Activated T-cell treated with anti-CD3 and anti-CD28 coated beads, Interleukin-2, amount 50 U/mL, for 72 hours (primary cell): ENCODE measurements around the gene ATL1. TPM values are rescaled to one million over a fixed set of nuclear protein-coding genes. Genes with fewer than 3 reads are reported as not detected.
"Not testable (repeated sequence)": the region's sequence is repeated elsewhere in the genome, so short reads cannot be mapped to it uniquely, and the experiment has no call there.

Experiments used
- ATAC-seq, 2 donors: fragments of 150-1000 bp; cut with Tn5 transposase; replicated peaks in 1 of 2; 2 replicates each; pipeline ENCODE4 v1.10.0; 2021; ENCODE audit warnings: moderate library complexity in 2 of 2, mild to moderate bottlenecking in 1 of 2
- DNase-seq, 2 donors: peaks; one replicate each; pipeline ENCODE4 v3.0.0; 2021 to 2022; ENCODE audit warnings: mixed read lengths in 1 of 2
- H3K27ac Mint-ChIP-seq: one replicate; pipeline ENCODE4 v1.8.0; 2022; ENCODE audit warnings: mild to moderate bottlenecking, moderate library complexity, mixed read lengths
- H3K27me3 Mint-ChIP-seq: one replicate; pipeline ENCODE4 v1.8.0; 2022; ENCODE audit warnings: low read depth, mixed read lengths
- H3K36me3 Mint-ChIP-seq, 2 donors: one replicate each; pipeline ENCODE4 v1.8.0; 2022; ENCODE audit warnings: mixed read lengths in 2 of 2, mild to moderate bottlenecking in 1 of 2; ENCODE audit not compliant: insufficient read depth in 2 of 2
- H3K4me1 Mint-ChIP-seq: one replicate; pipeline ENCODE4 v1.8.0; 2022; ENCODE audit warnings: low read depth, mixed read lengths
- H3K4me3 Mint-ChIP-seq, 2 donors: one replicate each; pipeline ENCODE4 v1.8.0; 2022; ENCODE audit warnings: mild to moderate bottlenecking in 2 of 2, mixed read lengths in 2 of 2, moderate library complexity in 2 of 2
- H3K9me3 Mint-ChIP-seq, 2 donors: one replicate each; pipeline ENCODE4 v1.8.0; 2022; ENCODE audit warnings: mixed read lengths in 2 of 2
- total RNA-seq, 2 donors: library from RNA; stranded (reverse); gene quantifications; one replicate each; pipeline ENCODE4 v1.2.3, GENCODE V29; 2022

The ATL1 gene
- total RNA-seq, 2 donors from 2014 or later: 0.77 to 0.93 TPM

- Mint-ChIP-seq H3K27me3 (peaks cover 4% of the 10 kb centered on the region), H3K36me3 (no peaks in the 10 kb centered on the region), H3K4me3 (peak overlapping the region; percentile 91 to 92), H3K9me3 (no peaks in the 10 kb centered on the region), H3K4me1 (peaks cover 53% of the 10 kb centered on the region), H3K27ac (no peak overlapping the region)
- no peak for ATAC-seq
- DNase-seq: no peak
Observed at GRCh38 chr14:50530358-50530757, 29.6 kb upstream of the ATL1 start.

DNA sequence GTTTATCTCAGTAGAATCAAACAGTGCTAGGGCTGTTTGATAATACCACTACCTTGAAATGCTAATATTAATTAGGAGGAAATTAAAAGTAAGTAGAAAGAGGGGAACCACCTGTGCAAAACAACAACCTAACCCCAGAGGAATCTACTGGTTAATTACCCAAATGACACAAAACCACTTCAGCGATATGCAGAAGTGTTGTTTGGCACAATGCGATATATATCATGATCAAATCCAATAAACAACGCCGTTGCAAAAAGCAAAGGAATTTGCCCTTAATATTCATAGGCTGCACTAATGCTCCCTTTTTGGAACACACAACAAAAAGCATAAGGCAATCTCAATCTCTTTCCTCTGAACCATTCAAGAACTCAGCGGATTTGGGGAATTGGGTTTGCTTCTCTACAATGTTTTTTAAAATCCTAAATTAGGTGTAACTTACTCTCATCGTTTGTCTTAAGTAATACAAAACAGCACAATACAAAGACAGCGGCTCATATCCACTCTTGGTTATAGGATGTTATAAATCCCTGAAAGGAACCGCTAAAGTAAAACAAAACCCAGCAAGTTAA is 29.1 kb upstream of the ATL1 start:
- ATAC-seq: no peak
- Mint-ChIP-seq H3K27me3 (peaks cover 4% of the 10 kb centered on the region), H3K4me3 (peak overlapping the region; percentile 91 to 92), H3K27ac (peak overlapping the region; percentile 79), H3K4me1 (peaks cover 52% of the 10 kb centered on the region), H3K9me3 (peaks cover 0 to 2% of the 10 kb centered on the region in 2 donors), H3K36me3 (no peaks in the 10 kb centered on the region)
- DNase-seq: no peak

- peak; percentile 18 to 37 for ATAC-seq
Observed at GRCh38 chr14:50531595-50532501, 28.1 kb upstream of the ATL1 start.

DNA sequence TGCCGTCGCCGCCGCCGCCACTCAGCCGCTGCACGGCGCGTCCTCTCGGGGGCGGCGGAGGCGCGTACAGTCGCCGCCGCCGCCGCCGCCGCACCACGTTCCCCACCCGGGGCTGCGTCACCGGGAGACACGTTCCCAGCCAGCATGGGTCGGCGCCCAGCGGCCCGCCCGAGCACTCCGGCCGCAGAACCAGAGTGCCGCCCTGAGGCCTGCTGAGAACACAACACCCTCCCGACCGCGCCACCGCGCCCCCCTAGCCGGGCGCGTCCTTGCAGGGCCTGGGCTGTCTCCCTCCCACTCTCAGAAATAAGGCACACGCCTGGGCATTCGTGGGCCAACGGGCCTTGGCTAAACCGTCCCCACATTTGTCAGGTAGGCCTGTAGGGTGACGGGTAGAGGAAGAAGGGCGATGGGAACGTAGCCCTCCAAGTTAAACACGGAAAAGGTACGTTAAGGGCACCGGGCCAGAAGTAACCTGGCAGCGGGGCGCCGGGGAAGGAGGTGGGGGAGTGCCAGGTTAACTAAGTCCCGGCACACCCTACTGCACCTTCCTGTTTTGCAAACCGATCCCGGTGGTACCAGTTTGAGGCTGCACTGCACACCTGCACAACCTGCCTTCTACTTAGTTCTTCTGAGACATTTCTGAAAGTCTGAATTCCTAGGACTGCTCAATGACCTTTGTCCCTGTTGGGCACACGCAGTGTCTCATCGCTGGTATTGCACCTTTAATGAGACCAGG is 27.3 kb upstream of the ATL1 start, which contains the start of gene MAP4K5:
MAP4K5 (minus strand) TSS at position 68 of the 739 bp plus-strand sequence. CDS start 520 bp downstream, outside the sequence.
- Mint-ChIP-seq H3K4me1 (peaks cover 44% of the 10 kb centered on the region), H3K27ac (peak within 1 kb of the TSS; percentile 79), H3K9me3 (peaks cover 1 to 2% of the 10 kb centered on the region in 2 donors), H3K36me3 (peaks cover 0 to 3% of the 10 kb centered on the region in 2 donors), H3K27me3 (peaks cover 4% of the 10 kb centered on the region), H3K4me3 (peak within 1 kb of the TSS; percentile 91 to 92)
- ATAC-seq (peak; percentile 97 to 98), DNase-seq (peak; percentile 91 to 93)

More at GRCh38 chr14:50531595-50532501, 28.1 kb upstream of the ATL1 start:
- peak overlapping the region; percentile 79 for H3K27ac Mint-ChIP-seq
- H3K4me3 Mint-ChIP-seq: peak overlapping the region; percentile 91 to 92
- peaks cover 4% of the 10 kb centered on the region for H3K27me3 Mint-ChIP-seq
- H3K4me1 Mint-ChIP-seq: peaks cover 45% of the 10 kb centered on the region
- DNase-seq: peak; percentile 38 to 60
- peaks cover 0 to 3% of the 10 kb centered on the region in 2 donors for H3K36me3 Mint-ChIP-seq
- H3K9me3 Mint-ChIP-seq: peaks cover 1 to 2% of the 10 kb centered on the region in 2 donors

DNA sequence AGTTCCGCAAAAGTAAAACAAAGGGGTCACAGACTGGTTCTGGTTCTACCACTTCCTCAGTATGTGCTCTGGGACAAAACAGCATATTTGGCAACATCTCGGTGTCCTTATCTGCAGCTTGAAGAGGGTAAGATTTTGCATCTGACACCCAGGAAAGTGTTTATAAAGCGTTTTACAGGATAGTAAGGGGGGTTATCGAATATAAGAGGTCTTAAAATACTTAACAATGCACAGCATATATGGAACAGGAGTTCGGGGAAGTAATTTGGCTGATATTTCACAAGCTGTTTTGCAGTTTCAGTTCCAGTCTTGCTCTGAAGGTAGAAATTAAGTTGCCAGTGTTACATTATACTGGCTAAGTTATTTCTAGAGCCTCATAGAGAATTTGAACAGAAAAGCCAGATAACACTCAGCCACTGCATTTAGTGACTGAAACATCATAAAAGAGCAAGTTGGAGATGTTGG is 26.7 kb upstream of the ATL1 start:
- H3K36me3 Mint-ChIP-seq: peaks cover 0 to 3% of the 10 kb centered on the region in 2 donors
- H3K27me3 Mint-ChIP-seq: peaks cover 4% of the 10 kb centered on the region
- peaks cover 4% of the 10 kb centered on the region in 2 donors for H3K9me3 Mint-ChIP-seq
- no peak for DNase-seq
- peak overlapping the region; percentile 86 to 91 for H3K4me3 Mint-ChIP-seq
- H3K27ac Mint-ChIP-seq: peak overlapping the region; percentile 24
- ATAC-seq: no peak
- H3K4me1 Mint-ChIP-seq: peaks cover 39% of the 10 kb centered on the region

GRCh38 chr14:50533806-50534205 is 26.1 kb upstream of the ATL1 start:
- Mint-ChIP-seq H3K4me3 (no peak overlapping the region), H3K9me3 (peaks cover 4% of the 10 kb centered on the region in 2 donors), H3K27me3 (peaks cover 4% of the 10 kb centered on the region), H3K27ac (no peak overlapping the region), H3K4me1 (peaks cover 39% of the 10 kb centered on the region), H3K36me3 (peaks cover 0 to 3% of the 10 kb centered on the region in 2 donors)
- ATAC-seq: no peak
- no peak for DNase-seq

DNA sequence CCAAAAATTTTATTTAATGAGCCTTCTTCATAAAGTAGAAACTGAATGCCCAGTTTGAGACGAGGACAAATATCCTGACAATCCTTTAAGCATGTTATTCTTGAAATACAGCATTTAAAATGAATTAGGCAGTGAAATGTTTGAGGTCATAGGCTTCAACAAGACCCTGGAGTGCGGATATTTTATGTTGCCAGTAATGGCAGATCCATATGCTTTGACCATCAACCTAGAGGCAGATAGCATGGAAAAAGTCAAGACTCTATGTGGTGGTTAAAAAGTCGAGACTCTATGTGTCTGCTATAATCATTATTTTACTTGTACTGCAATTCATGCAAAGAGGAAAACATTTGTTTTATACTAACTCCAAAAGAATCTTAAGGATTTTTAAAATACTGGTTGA is 25.5 kb upstream of the ATL1 start:
- peaks cover 4% of the 10 kb centered on the region for H3K27me3 Mint-ChIP-seq
- H3K9me3 Mint-ChIP-seq: peaks cover 4% of the 10 kb centered on the region in 2 donors
- no peak overlapping the region for H3K27ac Mint-ChIP-seq
- no peak overlapping the region for H3K4me3 Mint-ChIP-seq
- peaks cover 33% of the 10 kb centered on the region for H3K4me1 Mint-ChIP-seq
- peaks cover 0 to 3% of the 10 kb centered on the region in 2 donors for H3K36me3 Mint-ChIP-seq
- no peak for DNase-seq
- ATAC-seq: no peak

- Mint-ChIP-seq H3K4me3 (no peak overlapping the region), H3K36me3 (peaks cover 0 to 3% of the 10 kb centered on the region in 2 donors), H3K4me1 (peaks cover 28% of the 10 kb centered on the region), H3K27ac (no peak overlapping the region), H3K27me3 (peaks cover 4% of the 10 kb centered on the region), H3K9me3 (peaks cover 4% of the 10 kb centered on the region in 2 donors)
- DNase-seq (no peak), ATAC-seq (no peak)
Observed at GRCh38 chr14:50534997-50535396, 24.9 kb upstream of the ATL1 start.

GRCh38 chr14:50538034-50538433 is 21.9 kb upstream of the ATL1 start:
- H3K27ac Mint-ChIP-seq, H3K27me3 Mint-ChIP-seq, H3K4me3 Mint-ChIP-seq, DNase-seq, H3K9me3 Mint-ChIP-seq, ATAC-seq, H3K36me3 Mint-ChIP-seq, H3K4me1 Mint-ChIP-seq: not testable (repeated sequence)

DNA sequence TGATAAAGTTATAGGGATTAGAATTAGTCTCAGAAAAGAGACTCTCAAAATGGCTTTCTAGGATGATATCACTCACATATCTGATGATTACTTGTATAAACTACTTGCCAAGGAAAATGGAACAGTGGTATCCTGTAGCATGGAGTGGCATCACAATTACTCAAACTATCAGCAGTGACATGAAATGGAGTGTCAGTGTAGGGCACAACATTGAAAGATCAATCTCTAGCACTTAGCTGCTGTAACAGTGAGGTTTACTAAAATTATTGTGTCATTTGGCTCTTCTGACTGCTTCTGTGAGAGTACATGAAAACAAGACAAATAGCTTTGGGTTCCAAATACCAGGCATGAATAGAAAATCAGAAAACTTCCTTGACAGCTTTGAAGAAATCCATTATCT is 20.9 kb upstream of the ATL1 start:
- peaks cover 8% of the 10 kb centered on the region for H3K4me1 Mint-ChIP-seq
- ATAC-seq: no peak
- H3K4me3 Mint-ChIP-seq: no peak overlapping the region
- peaks cover 4% of the 10 kb centered on the region in 2 donors for H3K9me3 Mint-ChIP-seq
- no peaks in the 10 kb centered on the region for H3K27me3 Mint-ChIP-seq
- H3K36me3 Mint-ChIP-seq: peaks cover 0 to 3% of the 10 kb centered on the region in 2 donors
- DNase-seq: no peak
- H3K27ac Mint-ChIP-seq: no peak overlapping the region

GRCh38 chr14:50541159-50541567 is 18.8 kb upstream of the ATL1 start:
- no peak overlapping the region for H3K27ac Mint-ChIP-seq
- peak in 1 of 2 donors; percentile 39 for ATAC-seq

GRCh38 chr14:50542941-50543418 is 17.0 kb upstream of the ATL1 start:
- Mint-ChIP-seq H3K4me3 (no peak overlapping the region), H3K4me1 (peaks cover 8% of the 10 kb centered on the region), H3K27ac (no peak overlapping the region), H3K36me3 (no peaks in the 10 kb centered on the region), H3K27me3 (no peaks in the 10 kb centered on the region), H3K9me3 (peaks cover 2% of the 10 kb centered on the region in 2 donors)
- peak; percentile 80 to 83 for ATAC-seq
- DNase-seq: peak; percentile 38 to 40

More at GRCh38 chr14:50541159-50541567, 18.8 kb upstream of the ATL1 start:
- Mint-ChIP-seq H3K4me3 (no peak overlapping the region), H3K9me3 (peaks cover 2 to 4% of the 10 kb centered on the region in 2 donors), H3K36me3 (peaks cover 0 to 3% of the 10 kb centered on the region in 2 donors), H3K27me3 (no peaks in the 10 kb centered on the region), H3K4me1 (peaks cover 8% of the 10 kb centered on the region)
- no peak for DNase-seq
